Liver (tissue), 3 donors: Measurements from ENCODE around the gene NAPA.

Source experiments
- ATF3 ChIP-seq: IDR thresholded peaks from 2 replicates; pipeline ENCODE4 v1.6.1; 2016; ENCODE audit warnings: antibody characterized with exemption
- CTCF ChIP-seq: fragments of 150-350 bp; IDR thresholded peaks from 2 replicates; pipeline ENCODE4 v1.5.1; 2017; ENCODE audit warnings: improper control_type of control experiment, low read depth, low read length; ENCODE audit not compliant: missing input control
- FOXA2 ChIP-seq: IDR thresholded peaks from 2 replicates; pipeline ENCODE4 v1.6.1; 2016; ENCODE audit warnings: antibody characterized with exemption
- GABPA ChIP-seq, 2 donors: IDR thresholded peaks in 1 of 2; conservative IDR thresholded peaks in 1 of 2; 2 replicates each; pipeline ENCODE4 v1.6.1; 2016; ENCODE audit warnings: antibody characterized with exemption in 2 of 2, mild to moderate bottlenecking in 1 of 2, moderate library complexity in 1 of 2
- HNF4G ChIP-seq: IDR thresholded peaks from 2 replicates; pipeline ENCODE4 v1.6.1; 2016; ENCODE audit warnings: antibody characterized with exemption
- MAX ChIP-seq: IDR thresholded peaks from 2 replicates; pipeline ENCODE4 v1.6.1; 2016; ENCODE audit warnings: antibody characterized with exemption
- NR2F2 ChIP-seq: IDR thresholded peaks from 2 replicates; pipeline ENCODE4 v1.6.1; 2016; ENCODE audit warnings: antibody characterized with exemption
- RAD21 ChIP-seq, 2 donors: IDR thresholded peaks; 2 replicates each; pipeline ENCODE4 v1.6.1; 2016; ENCODE audit warnings: antibody characterized with exemption in 2 of 2, mild to moderate bottlenecking in 2 of 2
- REST ChIP-seq: IDR thresholded peaks from 2 replicates; pipeline ENCODE4 v1.6.1; 2016; ENCODE audit warnings: antibody characterized with exemption, mild to moderate bottlenecking
- RXRA ChIP-seq, 2 donors: IDR thresholded peaks; 2 replicates each; pipeline ENCODE4 v1.6.1; 2017 to 2018; ENCODE audit warnings: antibody characterized with exemption in 2 of 2, mild to moderate bottlenecking in 1 of 2
- TAF1 ChIP-seq: conservative IDR thresholded peaks from 2 replicates; pipeline ENCODE4 v1.6.1; 2016; ENCODE audit warnings: antibody characterized with exemption, mild to moderate bottlenecking
- YY1 ChIP-seq: IDR thresholded peaks from 2 replicates; pipeline ENCODE4 v1.6.1; 2016; ENCODE audit warnings: antibody characterized with exemption, mild to moderate bottlenecking
- ZBTB33 ChIP-seq: IDR thresholded peaks from 2 replicates; pipeline ENCODE4 v1.6.1; 2016; ENCODE audit warnings: antibody characterized with exemption
- donor health status: healthy.
- donor health status: healthy.

- TF ChIP-seq CTCF: no peak
- TF ChIP-seq FOXA2: no peak
- TF ChIP-seq TAF1: no peak
- TF ChIP-seq ZBTB33: no peak
- TF ChIP-seq MAX: no peak
- no peak for TF ChIP-seq REST
- no peak for TF ChIP-seq RAD21 (IDR thresholded peaks at IDR 0.05)
- TF ChIP-seq ATF3: no peak
- no peak for TF ChIP-seq GABPA (IDR thresholded peaks at IDR 0.05 in 1 of 2, conservative IDR thresholded peaks at IDR 0.05 in 1 of 2)
- TF ChIP-seq YY1: no peak
- TF ChIP-seq HNF4G: no peak
- TF ChIP-seq NR2F2: no peak
- TF ChIP-seq RXRA (IDR thresholded peaks at IDR 0.05): no peak
These were observed 14.3 kb upstream of the NAPA start for GRCh38 chr19:47529018-47529742.
